H1 (cell line): ENCODE data around the gene ARID1B. TPM values are rescaled to one million over a fixed set of nuclear protein-coding genes. Genes with fewer than 3 reads are reported as not detected.

Experiments used
- CTCF ChIA-PET: fragments of 300-600 bp; sonication (Branson Sonifier 250); formaldehyde crosslinking; loops from one replicate; lab custom pipeline; 2021; ENCODE audit not compliant: partially characterized antibody; lab: Charles Lee
- POLR2A ChIA-PET: fragments of 300-600 bp; sonication (Branson Sonifier 250); formaldehyde crosslinking; loops from one replicate; lab custom pipeline; 2021; ENCODE audit warnings: inconsistent platforms; ENCODE audit not compliant: partially characterized antibody; lab: Charles Lee
- DNase-seq, 2 experiments: peaks; one replicate each; pipeline versions ENCODE4 v3.0.0 to v3.0.0-alpha.2; 2010 to 2022; ENCODE audit warnings: low spot score in 2 of 2, low read depth in 1 of 2, mixed read lengths in 1 of 2
- FAIRE-seq: peaks from 2 replicates; lab custom pipeline; 2011; peaks lifted over from hg19 to GRCh38; lab: Jason Lieb, UNC
- H2AFZ ChIP-seq: 2 replicates; pipeline ENCODE4 v1.8.1; 2012; ENCODE audit warnings: low read length, inconsistent platforms
- H2AK5ac ChIP-seq: 2 replicates; pipeline ENCODE4 v1.6.1; 2013; ENCODE audit warnings: low read depth, low read length
- H2BK120ac ChIP-seq: replicated peaks from 2 replicates; pipeline ENCODE3; 2013; ENCODE audit warnings: low read depth, low read length, inconsistent platforms
- H2BK12ac ChIP-seq: 2 replicates; pipeline ENCODE4 v1.6.1; 2013; ENCODE audit warnings: low read depth, low read length
- H2BK15ac ChIP-seq: 2 replicates; pipeline ENCODE4 v1.6.1; 2013; ENCODE audit warnings: low read length
- H2BK20ac ChIP-seq: 2 replicates; pipeline ENCODE4 v1.6.1; 2013; ENCODE audit warnings: low read length
- H2BK5ac ChIP-seq: 2 replicates; pipeline ENCODE4 v1.6.1; 2013; ENCODE audit warnings: low read depth, low read length
- H3K14ac ChIP-seq: 2 replicates; pipeline ENCODE4 v1.6.1; 2013; ENCODE audit warnings: inconsistent platforms; ENCODE audit not compliant: insufficient read length
- H3K18ac ChIP-seq: 2 replicates; pipeline ENCODE4 v1.6.1; 2013; ENCODE audit warnings: low read length; ENCODE audit errors: extremely low read depth
- H3K23ac ChIP-seq: 2 replicates; pipeline ENCODE4 v1.6.1; 2013; ENCODE audit warnings: inconsistent platforms; ENCODE audit not compliant: insufficient read length
- H3K23me2 ChIP-seq: 2 replicates; pipeline ENCODE4 v1.6.1; 2013; ENCODE audit warnings: low read depth, low read length
- H3K27ac ChIP-seq: 2 replicates; pipeline ENCODE4 v1.6.1; 2011; ENCODE audit warnings: low read depth, low read length, inconsistent platforms
- H3K27me3 ChIP-seq, 4 experiments: replicated peaks in 1 of 4; 1 replicate in 1 of 4; 2 replicates in 3 of 4; pipeline versions ENCODE4 v1.6.1 to v1.8.1; 2011 to 2013; ENCODE audit warnings: low read length in 3 of 4, mild to moderate bottlenecking in 3 of 4, inconsistent platforms in 2 of 4, mixed read lengths in 2 of 4, moderate library complexity in 1 of 4; ENCODE audit not compliant: control insufficient read depth in 3 of 4, insufficient read depth in 3 of 4; ENCODE audit errors: extremely low read depth in 1 of 4
- H3K36me3 ChIP-seq, 4 experiments: 2 replicates each; pipeline versions ENCODE4 v1.6.1 to v1.8.1; 2011 to 2013; ENCODE audit warnings: mild to moderate bottlenecking in 4 of 4, low read length in 3 of 4, moderate library complexity in 2 of 4, control low read depth in 1 of 4, inconsistent platforms in 1 of 4; ENCODE audit not compliant: insufficient read depth in 4 of 4, control insufficient read depth in 2 of 4
- H3K4ac ChIP-seq: replicated peaks from 2 replicates; pipeline ENCODE3; 2013; ENCODE audit warnings: low read length, low read depth, mixed read lengths, inconsistent platforms; ENCODE audit not compliant: insufficient read length
- H3K4me1 ChIP-seq, 4 experiments: replicated peaks in 1 of 4; 1 replicate in 1 of 4; 2 replicates in 3 of 4; pipeline versions ENCODE4 v1.6.1 to v1.8.1; 2011 to 2013; ENCODE audit warnings: low read length in 3 of 4, inconsistent platforms in 2 of 4, mixed read lengths in 1 of 4; ENCODE audit not compliant: insufficient read depth in 4 of 4, control insufficient read depth in 3 of 4
- H3K4me2 ChIP-seq, 2 experiments: 2 replicates each; pipeline versions ENCODE4 v1.6.1 to v1.8.1; 2011 to 2013; ENCODE audit warnings: low read depth in 2 of 2, low read length in 2 of 2, control low read depth in 1 of 2, inconsistent platforms in 1 of 2, mild to moderate bottlenecking in 1 of 2; ENCODE audit not compliant: insufficient read depth in 1 of 2
- H3K4me3 ChIP-seq, 4 experiments: fragments of 200-600, 300-600 bp in 1 of 4; sonication (generic), shearing (Covaris generic), sonication (Bioruptor Twin) in 1 of 4; 2 replicates each; pipeline versions ENCODE4 v1.5.1 to v1.8.1; 2011 to 2016; ENCODE audit warnings: low read length in 4 of 4, low read depth in 3 of 4, control low read depth in 2 of 4, inconsistent platforms in 2 of 4, mild to moderate bottlenecking in 2 of 4, mixed read lengths in 1 of 4, moderate library complexity in 1 of 4; ENCODE audit not compliant: insufficient read depth in 2 of 4; ENCODE audit errors: extremely low read depth in 1 of 4
- H3K56ac ChIP-seq: replicated peaks from 2 replicates; pipeline ENCODE3; 2013; ENCODE audit warnings: low read depth, mild to moderate bottlenecking, mixed read lengths, low read length, inconsistent platforms; ENCODE audit not compliant: insufficient read length
- H3K79me1 ChIP-seq: 2 replicates; pipeline ENCODE4 v1.6.1; 2013; ENCODE audit warnings: low read depth, low read length, control low read depth
- H3K79me2 ChIP-seq, 2 experiments: 2 replicates each; pipeline versions ENCODE4 v1.6.1 to v1.8.1; 2012 to 2013; ENCODE audit warnings: low read length in 2 of 2, mild to moderate bottlenecking in 2 of 2, inconsistent platforms in 1 of 2; ENCODE audit not compliant: insufficient read depth in 2 of 2, control insufficient read depth in 1 of 2
- H3K9ac ChIP-seq, 4 experiments: replicated peaks in 1 of 4; 1 replicate in 1 of 4; 2 replicates in 3 of 4; pipeline versions ENCODE4 v1.6.1 to v1.8.1; 2011 to 2013; ENCODE audit warnings: low read depth in 3 of 4, low read length in 3 of 4, control low read depth in 2 of 4, mild to moderate bottlenecking in 2 of 4, moderate library complexity in 2 of 4, inconsistent platforms in 1 of 4; ENCODE audit errors: extremely low read depth in 1 of 4
- H3K9me3 ChIP-seq, 2 experiments: 2 replicates each; pipeline versions ENCODE4 v1.6.1 to v1.8.1; 2012 to 2013; ENCODE audit warnings: mild to moderate bottlenecking in 2 of 2, moderate library complexity in 2 of 2, control low read depth in 1 of 2, inconsistent platforms in 1 of 2, low read depth in 1 of 2, low read length in 1 of 2, mixed read lengths in 1 of 2; ENCODE audit not compliant: insufficient read depth in 2 of 2
- H4K20me1 ChIP-seq, 2 experiments: replicated peaks in 1 of 2; 2 replicates each; pipeline versions ENCODE3 to v1.8.1; 2011 to 2013; ENCODE audit warnings: inconsistent platforms in 2 of 2, low read length in 2 of 2, mild to moderate bottlenecking in 1 of 2; ENCODE audit not compliant: insufficient read depth in 2 of 2, control insufficient read depth in 1 of 2
- H4K5ac ChIP-seq: 2 replicates; pipeline ENCODE4 v1.6.1; 2013; ENCODE audit warnings: low read length, low read depth, mixed read lengths, inconsistent platforms; ENCODE audit not compliant: insufficient read length
- H4K8ac ChIP-seq: 2 replicates; pipeline ENCODE4 v1.8.0; 2013; ENCODE audit warnings: mild to moderate bottlenecking, moderate library complexity, low read length, inconsistent platforms; ENCODE audit not compliant: insufficient read depth; ENCODE audit errors: extremely low read depth
- H4K91ac ChIP-seq: replicated peaks from 2 replicates; pipeline ENCODE3; 2013; ENCODE audit warnings: low read length, mixed read lengths, inconsistent platforms; ENCODE audit not compliant: insufficient read length
- POLR2A ChIP-seq, 2 experiments: IDR thresholded peaks; 1 replicate in 1 of 2; 2 replicates in 1 of 2; pipeline ENCODE4 v1.6.1; 2011; ENCODE audit warnings: low read depth in 2 of 2, low read length in 2 of 2, mild to moderate bottlenecking in 2 of 2; ENCODE audit errors: control extremely low read depth in 1 of 2
- RFX5 ChIP-seq: IDR thresholded peaks from 2 replicates; pipeline ENCODE4 v1.6.1; 2011; ENCODE audit warnings: low read depth, low read length, improper control_type of control experiment, borderline replicate concordance
- RXRA ChIP-seq: IDR thresholded peaks from 2 replicates; pipeline ENCODE4 v1.6.1; 2011; ENCODE audit warnings: low read depth, mild to moderate bottlenecking, low read length, moderate library complexity; ENCODE audit not compliant: insufficient read depth
- WGBS, 2 experiments: shearing (Covaris generic) in 1 of 2; methylation state at CpG; one replicate each; pipeline versions ENCODE4 v1.1.6 to v1.1.7; 2013 to 2015; ENCODE audit warnings: low lambda C conversion rate in 2 of 2, mixed read lengths in 2 of 2, inconsistent platforms in 1 of 2, low coverage in 1 of 2, missing lambda C conversion rate in 1 of 2; ENCODE audit not compliant: insufficient replicate concordance in 2 of 2, insufficient coverage in 1 of 2, insufficient read length in 1 of 2; ENCODE audit errors: extremely low coverage in 1 of 2, missing lambda C conversion rate in 1 of 2; 5-methylcytosine and 5-hydroxymethylcytosine counted together
- polyA plus RNA-seq, 7 experiments: library from polyadenylated mRNA; depleted of rRNA in 3 of 7; stranded (reverse) in 5 of 7; unstranded in 2 of 7; fragments of >200 nt in 5 of 7; fragments of 200-250 nt in 2 of 7; gene quantifications; 1 replicate in 5 of 7; 2 replicates in 1 of 7; 4 replicates in 1 of 7; pipeline versions ENCODE4 v1.2.1 to v1.2.3, GENCODE V29; 2011 to 2013; ENCODE audit warnings: missing spikeins in 2 of 7, mixed read lengths in 2 of 7
- total RNA-seq: library from RNA; stranded (reverse); fragmentation: NEBNext Ultra II Directional; extraction: Animal tissue kit (Norgen Biotek cat#: 25700); gene quantifications from 2 replicates; pipeline ENCODE4 v1.2.1, GENCODE V29; 2021

ARID1B gene
- total and polyA plus RNA-seq, 2 of the 8 experiments (the other 6 are each of a cell fraction or from before 2014, with no cell fraction given) = 24.3 to 70.3 TPM

DNA sequence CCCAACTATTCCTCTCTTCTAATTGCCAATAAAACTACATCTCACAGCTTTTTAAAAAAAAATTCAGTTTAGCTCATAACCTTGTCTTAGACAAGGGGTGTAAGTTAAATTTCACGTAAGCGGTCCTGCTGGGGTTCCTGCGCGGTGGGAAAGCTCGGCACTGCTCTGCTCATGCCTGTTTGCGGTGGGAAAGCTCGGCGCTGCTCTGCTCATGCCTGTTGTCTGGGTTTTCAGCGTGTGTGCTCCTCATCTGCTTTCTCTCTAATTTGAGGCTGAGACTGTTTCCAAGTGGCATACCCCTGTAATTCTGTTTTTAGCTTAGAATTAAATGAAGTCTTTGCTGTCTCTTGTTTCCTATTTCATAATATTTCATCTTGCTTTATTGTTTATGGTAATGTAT lies 18.6 kb downstream of the ARID1B start:
- H3K4me1 ChIP-seq = peaks cover 6 to 22% (median 14%) of the 10 kb centered on the region in 4 experiments
- POLR2A ChIA-PET = interaction anchor here (1.2 to 5.5 kb wide), 2 partner anchors 12 to 17 kb away, joined by 6 to 32 read pairs; partner anchors contain the start of gene ARID1B
- H3K27ac ChIP-seq = no peak overlapping the region
- H3K9me3 ChIP-seq = no peaks in the 10 kb centered on the region
- no peak overlapping the region for H3K23ac ChIP-seq
- H3K56ac ChIP-seq = no peak overlapping the region
- H4K8ac ChIP-seq = no peak overlapping the region
- no peak overlapping the region for H2AFZ ChIP-seq
- H2AK5ac ChIP-seq = no peak overlapping the region
- CTCF ChIA-PET = interaction anchor here (0.6 to 1.3 kb wide), 6 partner anchors 12 to 441 kb away, joined by 3 to 4 read pairs (median 3); no protein-coding TSS in a partner anchor
- H3K27me3 ChIP-seq = no peaks in the 10 kb centered on the region
- peaks cover 34 to 100% of the 10 kb centered on the region in 2 experiments for H3K79me2 ChIP-seq
- H3K4me3 ChIP-seq = no peak overlapping the region
- no peak overlapping the region for H4K91ac ChIP-seq
- H3K18ac ChIP-seq = no peak overlapping the region
- no peak for FAIRE-seq
- peaks cover 22% of the 10 kb centered on the region for H3K79me1 ChIP-seq
- no peak overlapping the region for H2BK5ac ChIP-seq
- no peak overlapping the region for H3K4ac ChIP-seq
- H3K36me3 ChIP-seq = no peaks in the 10 kb centered on the region; a peak in 1 of 8 replicates
- 78% methylated on average over 9 of the region's 9 CpGs; no CpG with 5 or more reads in 1 of the 2 experiments for WGBS, 2 experiments
- peaks cover 2% of the 10 kb centered on the region; the same call in 1 of the 2 replicates for H3K23me2 ChIP-seq
- no peak overlapping the region for H2BK120ac ChIP-seq
- peaks cover 15 to 20% of the 10 kb centered on the region in 2 experiments for H4K20me1 ChIP-seq
- H3K4me2 ChIP-seq = no peak overlapping the region
- H4K5ac ChIP-seq = no peak overlapping the region
- DNase-seq = no peak
- H3K9ac ChIP-seq = no peak overlapping the region
- H3K14ac ChIP-seq = no peak overlapping the region
- no peak overlapping the region for H2BK12ac ChIP-seq
- no peak overlapping the region for H2BK15ac ChIP-seq
- H2BK20ac ChIP-seq = no peak overlapping the region
- TF ChIP-seq RXRA (no peak), RFX5 (no peak), POLR2A (IDR thresholded peaks at IDR 0.05; ENCODE audit: control extremely low read depth in 1 of 2, low read depth in 2 of 2, low read length in 2 of 2) (no peak)
